GM18861 (cell line): Measurements from ENCODE around the gene MYOM3.

ENCODE experiments used
- ATAC-seq: cut with Tn5 transposase; IDR thresholded peaks from one replicate; pipeline ENCODE4 v1.9.1; 2021; ENCODE audit not compliant: unreplicated experiment

MYOM3 gene

GRCh38 chr1:24098943-24099638, 12.8 kb downstream of the MYOM3 start:
- ATAC-seq: no peak

GRCh38 chr1:24098102-24098501, 13.8 kb downstream of the MYOM3 start:
- no peak for ATAC-seq

GRCh38 chr1:24097663-24098062, 14.3 kb downstream of the MYOM3 start:
- no peak for ATAC-seq

- ATAC-seq: no peak
These were observed 15.2 kb downstream of the MYOM3 start for GRCh38 chr1:24096739-24097103.

GRCh38 chr1:24096009-24096738, 15.8 kb downstream of the MYOM3 start:
- no peak for ATAC-seq

- ATAC-seq: no peak
These were observed 16.6 kb downstream of the MYOM3 start for GRCh38 chr1:24095140-24095859.

GRCh38 chr1:24094554-24094953, 17.4 kb downstream of the MYOM3 start:
- no peak for ATAC-seq

GRCh38 chr1:24093732-24094131, 18.2 kb downstream of the MYOM3 start:
- no peak for ATAC-seq

GRCh38 chr1:24092979-24093378, 19.0 kb downstream of the MYOM3 start:
- ATAC-seq: no peak

- no peak for ATAC-seq
These were observed 19.9 kb downstream of the MYOM3 start for GRCh38 chr1:24091971-24092482.

GRCh38 chr1:24090736-24091135, 21.2 kb downstream of the MYOM3 start:
- ATAC-seq: no peak

GRCh38 chr1:24089743-24090555, 22.0 kb downstream of the MYOM3 start:
- no peak for ATAC-seq

- ATAC-seq: no peak
These were observed 22.8 kb downstream of the MYOM3 start for GRCh38 chr1:24089027-24089742.

- ATAC-seq: no peak
These were observed 25.5 kb downstream of the MYOM3 start for GRCh38 chr1:24086466-24086865.

- ATAC-seq: no peak
These were observed 26.4 kb downstream of the MYOM3 start for GRCh38 chr1:24085546-24085945.

GRCh38 chr1:24085007-24085406, 26.9 kb downstream of the MYOM3 start:
- no peak for ATAC-seq

- no peak for ATAC-seq
These were observed 27.9 kb downstream of the MYOM3 start for GRCh38 chr1:24084050-24084449.

- ATAC-seq: no peak
These were observed 29.6 kb downstream of the MYOM3 start for GRCh38 chr1:24082372-24082771.

GRCh38 chr1:24081190-24081589, 30.7 kb downstream of the MYOM3 start:
- ATAC-seq: no peak

- ATAC-seq: no peak
These were observed 31.8 kb downstream of the MYOM3 start for GRCh38 chr1:24080131-24080530.
